PC-3 (cell line): Measurements from ENCODE around the gene CASS4.

ENCODE experiments used
- CTCF ChIP-seq: fragments of 300-600 bp; sonication (generic); conservative IDR thresholded peaks from 2 replicates; pipeline ENCODE4 v1.5.1; 2017; ENCODE audit warnings: antibody characterized with exemption, low read depth, mild to moderate bottlenecking, low read length
- EZH2 ChIP-seq: fragments of 300-600 bp; sonication (generic); IDR thresholded peaks from one replicate; pipeline ENCODE4 v1.6.1; 2017; ENCODE audit warnings: antibody characterized with exemption, mild to moderate bottlenecking, low read length; ENCODE audit not compliant: unreplicated experiment
- EZH2phosphoT487 ChIP-seq: fragments of 300-600 bp; sonication (generic); IDR thresholded peaks from 2 replicates; pipeline ENCODE4 v1.6.1; 2018; ENCODE audit warnings: mild to moderate bottlenecking, antibody characterized with exemption, low read length, borderline replicate concordance

- TF ChIP-seq CTCF, result no peak
- TF ChIP-seq EZH2, result no peak
- TF ChIP-seq EZH2phosphoT487, result no peak
These were observed 33.1 kb downstream of the CASS4 start for GRCh38 chr20:56445130-56445529.
